Measurements from ENCODE around the gene TIMM44.
"Not testable (repeated sequence)": the region's sequence is repeated elsewhere in the genome, so short reads cannot be mapped to it uniquely, and the experiment has no call there.

Gene TIMM44

DNA sequence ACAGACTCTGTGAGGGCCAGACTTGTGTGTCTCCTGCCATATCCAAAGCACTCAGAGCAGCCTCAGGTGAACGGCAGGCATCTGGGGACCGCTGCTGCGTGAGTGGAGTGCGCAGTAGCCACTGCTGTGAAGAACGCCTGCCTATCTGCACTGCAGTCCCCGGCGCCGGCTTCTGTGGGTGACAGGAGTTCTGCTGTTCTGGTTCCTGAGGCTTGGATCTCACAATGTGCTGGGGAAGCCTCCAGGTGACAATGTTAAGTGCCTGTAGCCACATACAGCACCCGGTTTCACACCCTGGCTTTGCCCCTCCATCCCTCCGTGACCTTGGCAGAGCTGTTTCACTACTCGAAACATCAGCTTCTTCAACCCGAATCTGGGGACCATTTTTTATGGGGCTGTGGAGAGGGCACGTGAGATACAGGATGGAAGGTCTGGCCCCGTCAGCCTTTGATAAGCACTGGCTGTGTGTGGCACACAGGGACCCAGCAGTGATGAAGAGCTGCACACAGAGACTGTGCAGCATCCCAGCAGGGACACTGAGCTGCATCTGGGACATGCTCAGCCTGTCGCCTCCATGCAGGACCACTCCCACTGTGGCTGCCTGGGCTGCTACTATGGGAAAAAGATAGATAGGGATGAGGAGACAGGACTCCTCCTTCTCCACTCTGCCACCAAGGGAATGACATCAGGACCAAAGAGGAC is 33.7 kb upstream of the TIMM44 start:
- in situ Hi-C loops (cut with MboI; ENCODE audit: low sequenced_read_pairs): no loop called here

- in situ Hi-C loops (cut with MboI; ENCODE audit: low sequenced_read_pairs): no loop called here
Observed at GRCh38 chr19:7976461-7976860, 33.0 kb upstream of the TIMM44 start.

DNA sequence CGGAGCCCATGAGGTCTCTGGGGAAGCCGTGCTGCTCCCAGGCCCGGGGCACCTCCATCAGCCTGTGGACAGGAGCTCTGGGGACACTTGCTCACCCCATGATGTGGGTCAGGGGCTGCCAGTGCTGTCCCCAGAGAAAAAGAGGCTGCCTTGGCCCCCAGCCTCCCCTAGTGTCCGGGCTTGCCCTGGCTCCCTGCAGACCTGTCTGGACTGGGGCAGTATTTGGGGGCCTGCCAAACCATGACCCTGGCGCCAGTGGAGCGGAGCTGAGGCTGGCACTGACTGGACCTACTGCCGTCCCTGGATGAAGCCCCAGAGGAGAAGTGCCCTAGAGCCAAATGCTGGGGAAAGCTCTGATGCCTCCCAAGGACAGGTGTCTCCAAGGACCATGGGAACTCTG is 31.6 kb upstream of the TIMM44 start:
- in situ Hi-C loops (cut with MboI; ENCODE audit: low sequenced_read_pairs): no loop called here

GRCh38 chr19:7973883-7974282 is 30.4 kb upstream of the TIMM44 start:
- in situ Hi-C loops (cut with MboI; ENCODE audit: low sequenced_read_pairs): no loop called here

DNA sequence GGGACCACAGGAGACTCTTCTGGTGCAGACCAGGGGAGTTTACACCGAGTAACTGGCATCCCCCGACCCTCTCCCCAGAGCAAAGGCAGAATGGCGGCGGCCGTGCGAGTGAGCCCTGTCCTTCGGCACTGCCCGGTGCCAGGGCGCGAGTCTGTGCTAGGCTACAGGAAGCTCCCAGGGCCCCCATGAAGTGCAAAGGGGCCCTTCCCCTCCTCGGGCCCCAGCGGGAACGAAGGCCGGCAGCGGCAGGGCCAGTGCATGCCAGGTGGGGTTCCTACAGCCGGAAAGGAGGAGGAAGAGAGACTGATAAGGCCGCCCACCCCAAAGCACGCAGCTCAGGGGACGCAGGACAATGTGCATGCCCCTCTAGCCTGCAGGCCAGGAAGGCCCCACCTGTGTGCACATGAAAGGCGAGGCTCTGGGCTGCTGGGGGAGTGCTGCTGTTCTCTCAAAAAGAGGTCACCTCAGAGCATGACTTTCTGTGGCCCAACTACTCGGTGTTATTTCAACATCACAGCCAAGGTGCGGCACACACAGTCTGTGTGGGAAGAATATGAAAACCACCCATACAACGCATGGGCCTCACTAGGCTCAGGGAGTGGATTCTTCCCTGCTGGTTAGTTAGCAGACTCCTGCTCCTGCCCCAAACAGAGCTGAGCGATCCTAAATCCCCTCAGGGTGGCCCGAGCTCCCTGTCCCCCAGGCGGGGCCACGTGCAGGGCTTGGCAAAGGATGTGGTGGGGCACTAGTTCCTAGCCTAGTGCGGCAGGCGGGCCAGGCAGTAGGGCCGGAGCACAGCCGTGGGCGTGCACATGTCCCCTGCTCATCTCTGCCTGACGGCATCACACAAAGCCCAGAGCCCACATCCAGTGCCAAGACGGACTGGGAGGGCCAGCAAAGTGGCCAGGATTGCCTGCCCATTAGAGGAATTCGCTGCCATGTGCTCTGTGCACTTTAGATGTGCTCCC is 28.4 kb upstream of the TIMM44 start:
- in situ Hi-C loops (cut with MboI; ENCODE audit: low sequenced_read_pairs): no loop called here

DNA sequence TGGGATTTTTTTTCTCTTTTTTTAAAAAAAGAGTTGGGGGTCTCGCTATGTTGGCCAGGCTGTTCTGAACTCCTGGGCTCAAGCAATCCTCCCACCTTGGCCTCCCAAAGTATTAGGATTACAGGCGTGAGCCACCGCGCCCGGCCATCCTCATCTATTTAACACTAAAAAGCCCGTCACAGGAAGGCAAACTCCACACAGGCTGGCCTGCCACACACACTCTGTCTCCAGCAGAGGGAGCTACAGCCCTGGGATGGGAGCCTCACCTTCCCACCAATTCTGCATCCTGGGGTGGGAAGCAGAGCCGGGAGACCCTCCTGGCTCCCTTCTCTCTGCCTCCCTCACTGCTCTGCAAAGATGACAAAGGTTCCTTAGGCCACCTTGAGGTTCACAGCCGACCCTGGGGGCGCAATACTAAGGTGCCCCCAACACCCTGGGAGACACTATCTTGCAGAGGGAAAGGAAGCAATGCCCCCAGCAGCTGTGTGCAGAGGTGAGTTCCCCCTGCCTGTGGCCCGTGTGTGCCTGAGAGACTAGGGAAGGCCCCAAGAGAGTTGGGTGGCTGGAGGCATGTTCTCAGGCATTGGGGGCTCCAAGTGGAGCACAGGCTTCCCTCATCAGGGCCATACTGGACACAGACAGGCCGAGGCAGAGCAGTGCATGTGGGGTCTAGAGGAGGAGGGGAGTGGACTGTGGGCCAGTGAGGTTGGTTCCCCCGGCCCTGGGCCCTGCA is 27.4 kb upstream of the TIMM44 start:
- in situ Hi-C loops (cut with MboI; ENCODE audit: low sequenced_read_pairs): no loop called here

DNA sequence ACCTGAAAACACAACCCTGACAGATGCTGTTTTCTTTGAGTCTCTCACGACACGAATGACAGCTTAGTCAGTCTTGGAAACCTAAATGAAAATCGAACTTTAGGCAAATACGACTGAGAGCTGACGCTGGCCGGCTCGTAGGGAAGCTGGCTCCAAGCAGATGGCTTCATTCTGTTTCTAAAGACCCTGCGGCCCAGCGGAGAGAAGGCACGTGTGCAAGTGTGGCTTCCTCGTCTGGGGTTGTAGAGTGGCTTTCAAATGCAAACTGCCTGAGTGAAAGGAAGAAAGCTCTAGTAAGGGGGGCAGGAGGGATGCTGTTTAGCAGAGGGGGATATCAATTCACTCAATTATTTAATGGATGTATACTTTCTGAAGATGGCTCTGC is 26.1 kb upstream of the TIMM44 start:
- in situ Hi-C loops (cut with MboI; ENCODE audit: low sequenced_read_pairs): no loop called here

DNA sequence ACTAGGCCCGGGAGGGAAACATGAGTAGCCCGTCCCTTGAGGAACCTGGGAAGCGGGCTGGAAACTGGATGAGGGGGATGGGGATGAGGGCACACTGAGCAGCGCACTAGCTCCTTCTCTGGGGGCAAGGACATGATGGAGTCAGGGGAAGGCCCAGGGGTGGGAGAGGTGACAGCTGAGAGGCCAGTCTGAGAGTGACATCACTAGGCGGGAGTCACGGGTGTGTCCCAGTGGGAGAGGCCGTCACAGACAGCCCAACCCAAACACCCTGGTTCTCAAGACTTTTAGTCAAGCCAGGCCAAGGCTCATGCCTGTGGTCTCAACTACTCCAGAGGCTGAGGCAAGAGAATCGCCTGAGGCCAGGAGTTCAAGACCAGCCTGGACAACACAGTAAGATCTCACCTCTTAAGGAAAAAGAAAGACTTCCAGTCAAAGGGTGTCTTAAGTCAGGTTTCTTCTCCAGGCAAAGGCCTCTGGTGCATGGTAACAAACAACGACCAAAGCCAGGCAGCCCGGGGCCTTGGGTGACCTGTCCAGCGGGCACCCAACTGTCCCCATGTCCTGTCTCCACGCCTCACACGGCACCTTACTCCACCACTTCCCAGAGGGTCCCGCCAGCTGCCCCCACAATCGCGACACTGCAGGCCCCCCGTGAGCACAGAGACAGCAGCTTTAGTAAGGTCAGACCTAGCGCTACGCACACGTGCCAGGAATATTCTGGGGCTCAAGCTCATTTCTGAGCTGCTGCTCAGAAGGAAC is 25.5 kb upstream of the TIMM44 start:
- in situ Hi-C loops (cut with MboI; ENCODE audit: low sequenced_read_pairs): no loop called here

- in situ Hi-C loops (cut with MboI; ENCODE audit: low sequenced_read_pairs): no loop called here
Observed at GRCh38 chr19:7968008-7968795, 24.7 kb upstream of the TIMM44 start.

DNA sequence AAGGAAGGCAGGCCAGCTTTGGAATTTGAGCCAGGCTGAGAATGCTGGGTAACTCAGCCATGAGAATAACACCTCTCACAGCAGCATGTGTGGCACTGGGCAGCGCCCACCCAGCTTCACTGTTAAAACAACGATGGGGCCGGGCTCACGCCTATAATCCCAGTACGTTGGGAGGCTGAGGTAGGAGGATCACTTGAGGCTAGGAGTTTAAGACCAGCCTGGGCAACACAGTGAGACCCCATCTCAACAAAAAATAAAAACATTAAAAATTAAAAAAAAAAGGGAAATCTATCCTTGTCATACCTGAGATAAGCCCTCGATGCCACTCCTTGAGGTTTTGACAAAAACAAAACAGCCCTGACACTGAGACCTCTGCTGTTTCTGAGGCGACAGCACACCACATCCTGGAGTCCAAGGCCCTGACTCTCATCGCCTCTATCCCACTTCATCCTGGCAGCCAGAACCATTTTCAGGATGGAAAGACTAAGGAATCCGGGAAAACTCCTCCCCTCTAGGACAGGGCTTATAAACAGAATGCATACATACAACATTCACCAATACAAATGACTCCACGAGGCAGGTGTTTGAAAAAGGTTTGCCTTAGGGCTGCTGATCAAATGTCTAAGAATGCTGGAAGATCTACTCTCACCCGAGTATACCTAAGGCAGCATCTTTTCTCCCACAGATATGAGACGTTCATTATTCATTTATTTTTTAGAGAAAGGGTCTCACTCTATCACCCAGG is 22.6 kb upstream of the TIMM44 start:
- in situ Hi-C loops (cut with MboI; ENCODE audit: low sequenced_read_pairs): no loop called here

DNA sequence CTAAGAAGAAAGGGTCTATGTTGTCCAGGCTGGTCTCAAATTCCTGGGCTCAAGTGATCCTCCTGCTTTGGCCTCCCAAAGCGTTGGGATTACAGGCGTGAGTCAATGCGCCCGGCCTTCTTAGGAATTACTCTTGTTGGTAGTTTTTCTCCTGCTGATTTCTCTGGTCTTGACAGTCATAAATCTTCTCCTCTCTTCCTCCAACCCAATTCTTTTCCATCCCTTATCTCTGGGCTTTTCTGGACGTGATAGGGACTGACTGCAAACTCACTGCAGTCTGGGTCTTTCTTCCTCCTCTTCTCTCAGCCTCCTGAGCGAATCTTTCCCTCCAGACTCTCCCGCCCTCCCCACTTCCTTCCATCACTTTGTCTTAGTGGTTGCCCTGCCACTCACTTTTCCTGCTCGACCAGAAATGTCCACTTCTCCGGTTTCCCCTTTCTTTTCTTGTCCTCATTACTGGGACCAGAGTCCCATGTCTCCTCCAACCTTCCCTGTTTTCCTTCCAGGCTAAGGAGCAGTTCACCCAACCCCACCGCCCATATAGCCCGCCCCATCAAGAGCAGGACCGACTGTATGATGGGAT is 21.9 kb upstream of the TIMM44 start:
- in situ Hi-C loops (cut with MboI; ENCODE audit: low sequenced_read_pairs): no loop called here

GRCh38 chr19:7963566-7963965 is 20.1 kb upstream of the TIMM44 start:
- in situ Hi-C loops (cut with MboI; ENCODE audit: low sequenced_read_pairs): no loop called here

DNA sequence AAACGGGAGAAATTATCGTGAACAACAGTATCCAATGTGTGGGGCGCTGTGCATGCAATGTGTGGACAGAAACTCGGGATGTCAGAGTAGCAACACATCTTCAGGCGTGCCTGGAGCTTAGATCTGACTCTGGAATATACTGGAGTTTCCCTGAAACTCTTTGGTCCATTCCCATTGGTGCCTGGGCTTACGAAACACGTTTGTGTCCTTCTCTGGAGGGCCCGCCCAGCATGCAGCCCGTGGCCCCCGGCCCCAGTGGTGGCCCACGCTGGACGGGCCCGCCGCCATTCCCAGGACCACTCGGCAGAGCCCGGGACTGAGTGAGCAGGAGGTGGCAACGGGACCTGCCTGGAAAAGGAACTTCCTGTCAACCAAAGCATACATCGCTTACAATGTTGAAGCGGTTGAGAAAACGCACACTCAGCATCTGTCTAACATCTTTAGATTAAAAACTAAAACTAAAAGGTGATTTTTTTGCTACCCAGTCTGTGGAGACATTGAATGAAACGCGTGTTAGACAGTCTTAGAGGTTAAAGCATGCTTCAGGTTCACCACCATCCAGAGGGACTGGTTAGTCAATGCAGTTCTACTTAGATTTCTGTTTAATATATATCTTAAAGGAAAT is 19.3 kb upstream of the TIMM44 start:
- in situ Hi-C loops (cut with MboI; ENCODE audit: low sequenced_read_pairs): no loop called here

GRCh38 chr19:7961920-7962626 is 18.6 kb upstream of the TIMM44 start:
- in situ Hi-C loops (cut with MboI; ENCODE audit: low sequenced_read_pairs): no loop called here

DNA sequence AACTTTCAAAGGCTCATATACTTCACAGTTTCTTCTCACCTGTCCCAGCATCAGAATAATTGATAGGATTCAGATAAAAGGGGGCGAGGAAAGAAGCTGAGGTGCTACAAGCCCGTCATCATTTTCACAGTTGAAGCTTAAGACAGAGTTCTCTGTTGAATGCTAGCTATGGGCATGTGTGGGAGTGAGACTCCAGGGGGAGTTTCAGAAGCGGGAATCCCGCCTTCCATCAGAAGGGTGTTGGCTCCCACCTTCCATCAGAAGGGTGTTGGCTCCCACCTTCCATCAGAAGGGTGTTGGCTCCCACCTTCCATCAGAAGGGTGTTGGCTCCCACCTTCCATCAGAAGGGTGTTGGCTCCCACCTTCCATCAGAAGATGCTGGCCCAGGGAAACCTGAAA is 17.6 kb upstream of the TIMM44 start:
- in situ Hi-C loops (cut with MboI; ENCODE audit: low sequenced_read_pairs): not testable (repeated sequence)

GRCh38 chr19:7959211-7959610 is 15.7 kb upstream of the TIMM44 start:
- in situ Hi-C loops (cut with MboI; ENCODE audit: low sequenced_read_pairs): no loop called here

GRCh38 chr19:7955696-7956095 is 12.2 kb upstream of the TIMM44 start:
- in situ Hi-C loops (cut with MboI; ENCODE audit: low sequenced_read_pairs): no loop called here

DNA sequence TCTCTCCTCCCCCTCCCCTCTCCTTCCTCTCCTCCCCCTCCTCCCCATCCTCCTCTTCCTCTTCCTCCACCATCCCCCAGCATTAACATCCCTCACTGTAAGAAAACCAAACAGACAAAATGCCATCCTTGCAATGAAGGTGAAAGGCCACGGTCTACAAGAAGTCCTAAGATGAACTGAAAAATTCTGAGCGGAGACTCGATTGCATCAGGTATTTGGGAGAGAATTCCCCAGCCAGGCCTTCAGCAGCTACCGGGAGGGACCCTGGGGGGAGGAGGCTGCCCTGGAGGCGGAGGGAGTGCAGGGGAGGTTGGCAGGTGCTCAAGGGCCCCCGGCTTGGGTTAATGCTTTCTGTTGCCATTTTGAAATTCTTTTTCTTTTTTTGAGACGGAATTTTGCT is 10.1 kb upstream of the TIMM44 start:
- in situ Hi-C loops (cut with MboI; ENCODE audit: low sequenced_read_pairs): no loop called here

Data from HL-60/S4 (cell line).